Measurements from ENCODE around the gene SMIM8.

Gene SMIM8

DNA sequence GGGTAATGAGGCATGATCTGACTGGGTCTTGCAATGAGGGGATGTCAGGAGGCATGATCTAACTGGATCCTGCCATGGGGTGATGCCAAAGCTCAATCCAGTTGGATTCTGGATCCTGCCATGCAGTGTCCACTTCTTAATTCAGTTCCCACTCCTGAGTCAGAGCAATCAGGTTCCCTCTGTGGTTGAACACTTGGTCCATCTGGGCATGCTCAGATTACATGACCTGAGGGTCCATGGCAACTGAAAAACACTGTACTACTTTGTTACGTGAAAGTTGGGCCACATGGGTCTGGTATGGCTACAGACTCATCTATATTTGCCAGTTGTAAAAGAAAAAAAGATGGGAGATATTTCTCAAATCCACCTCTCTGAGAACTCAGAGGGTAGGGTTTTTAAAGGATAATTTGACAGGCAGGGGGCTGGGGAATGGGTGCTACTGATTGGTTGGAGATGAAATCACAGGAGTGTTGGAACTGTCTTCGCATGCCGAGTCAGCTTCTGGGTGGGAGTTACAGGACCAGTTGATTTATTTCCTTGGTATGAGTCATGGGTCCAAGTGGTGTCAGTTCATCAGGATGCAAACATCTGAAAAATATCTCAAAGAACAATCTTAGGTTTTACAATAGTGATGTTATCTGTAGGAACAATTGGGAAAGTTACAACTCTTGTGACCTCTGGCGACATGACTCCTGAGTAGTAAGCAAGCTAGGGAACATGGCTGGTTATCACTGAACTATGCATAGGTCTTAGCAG, 43.9 kb downstream of the SMIM8 start:
- no peaks in the 10 kb centered on the region for H3K36me3 ChIP-seq (ENCODE audit: control insufficient read depth in 1 of 2, insufficient read depth in 2 of 2, low read length in 2 of 2)
- peaks cover 11% of the 10 kb centered on the region for H3K9me3 ChIP-seq (ENCODE audit: insufficient read depth, low read depth, low read length)
- H3K4me2 ChIP-seq (ENCODE audit: low read length) = no peak overlapping the region
- no peak overlapping the region for H3K4me3 ChIP-seq (ENCODE audit: low read depth, low read length)
- H2AFZ ChIP-seq (ENCODE audit: insufficient read depth, low read length, poor library complexity) = no peak overlapping the region
- no peak overlapping the region for H4K12ac ChIP-seq (ENCODE audit: low read depth, low read length)
- no peak overlapping the region for H3K23ac ChIP-seq (ENCODE audit: low read length)
- peak; percentile 49 to 92 for DNase-seq
- H3K79me2 ChIP-seq (ENCODE audit: control insufficient read depth, insufficient read depth, low read length, poor library complexity) = no peaks in the 10 kb centered on the region
- H3K14ac ChIP-seq (ENCODE audit: low read length) = no peak overlapping the region
- no peak overlapping the region for H3K4ac ChIP-seq (ENCODE audit: low read depth, low read length)
- no CpG with 5 or more reads among the region's 4 CpGs for WGBS (ENCODE audit: extremely low coverage, insufficient coverage, insufficient read length)
- no peak overlapping the region for H3K9ac ChIP-seq (ENCODE audit: low read length)
- no peak overlapping the region for H2BK5ac ChIP-seq (ENCODE audit: low read depth, low read length, poor library complexity)
- no peak overlapping the region for H2AK5ac ChIP-seq (ENCODE audit: low read length)
- H4K91ac ChIP-seq (ENCODE audit: low read depth, low read length) = no peak overlapping the region
- H3K27ac ChIP-seq (ENCODE audit: low read depth, low read length) = no peak overlapping the region
- H3K18ac ChIP-seq (ENCODE audit: low read length) = no peak overlapping the region
- H2BK120ac ChIP-seq (ENCODE audit: insufficient read depth, low read length, poor library complexity) = no peak overlapping the region
- no peak overlapping the region for H4K8ac ChIP-seq (ENCODE audit: low read depth, low read length)
- no peak overlapping the region for H2BK12ac ChIP-seq (ENCODE audit: low read length)
- H3K4me1 ChIP-seq (ENCODE audit: control insufficient read depth in 1 of 2, insufficient read depth in 2 of 2, low read length in 2 of 2) = no peaks in the 10 kb centered on the region
- H3K27me3 ChIP-seq (ENCODE audit: insufficient read depth, low read length) = no peaks in the 10 kb centered on the region
- no peaks in the 10 kb centered on the region for H3K79me1 ChIP-seq (ENCODE audit: low read length)

DNA sequence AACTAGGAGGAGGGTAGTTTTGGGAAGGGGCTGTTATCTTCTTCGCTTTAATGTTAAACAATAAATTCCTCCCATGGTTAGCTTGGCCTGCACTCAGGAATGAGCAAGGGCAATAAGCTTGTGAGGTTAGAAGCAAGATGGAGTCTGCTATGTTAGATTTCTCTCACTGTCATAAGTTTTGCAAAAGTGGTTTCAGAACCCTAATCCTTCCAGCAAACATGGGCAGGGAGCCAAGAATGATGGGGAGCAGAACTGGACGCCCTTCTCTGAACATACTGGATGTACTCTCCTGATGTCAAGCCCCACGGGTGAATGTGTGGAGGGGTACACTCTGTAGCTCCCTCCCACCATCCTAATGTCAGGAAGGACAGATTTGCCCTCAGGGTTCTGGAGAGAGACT, 44.5 kb downstream of the SMIM8 start:
- Histone ChIP-seq H3K27ac (ENCODE audit: low read depth, low read length) (no peak overlapping the region), H4K8ac (ENCODE audit: low read depth, low read length) (no peak overlapping the region), H2AK5ac (ENCODE audit: low read length) (no peak overlapping the region), H2BK12ac (ENCODE audit: low read length) (no peak overlapping the region), H3K4me3 (ENCODE audit: low read depth, low read length) (no peak overlapping the region), H4K91ac (ENCODE audit: low read depth, low read length) (no peak overlapping the region), H3K4ac (ENCODE audit: low read depth, low read length) (no peak overlapping the region), H2AFZ (ENCODE audit: insufficient read depth, low read length, poor library complexity) (no peak overlapping the region), H3K79me2 (ENCODE audit: control insufficient read depth, insufficient read depth, low read length, poor library complexity) (no peaks in the 10 kb centered on the region), H2BK120ac (ENCODE audit: insufficient read depth, low read length, poor library complexity) (no peak overlapping the region), H3K27me3 (ENCODE audit: insufficient read depth, low read length) (no peaks in the 10 kb centered on the region), H3K9me3 (ENCODE audit: insufficient read depth, low read depth, low read length) (peaks cover 11% of the 10 kb centered on the region), H3K4me1 (ENCODE audit: control insufficient read depth in 1 of 2, insufficient read depth in 2 of 2, low read length in 2 of 2) (no peaks in the 10 kb centered on the region), H3K23ac (ENCODE audit: low read length) (no peak overlapping the region), H3K36me3 (ENCODE audit: control insufficient read depth in 1 of 2, insufficient read depth in 2 of 2, low read length in 2 of 2) (no peaks in the 10 kb centered on the region), H3K18ac (ENCODE audit: low read length) (no peak overlapping the region), H4K12ac (ENCODE audit: low read depth, low read length) (no peak overlapping the region), H3K9ac (ENCODE audit: low read length) (no peak overlapping the region), H3K79me1 (ENCODE audit: low read length) (no peaks in the 10 kb centered on the region), H3K14ac (ENCODE audit: low read length) (no peak overlapping the region), H3K4me2 (ENCODE audit: low read length) (no peak overlapping the region), H2BK5ac (ENCODE audit: low read depth, low read length, poor library complexity) (no peak overlapping the region)
- WGBS (ENCODE audit: extremely low coverage, insufficient coverage, insufficient read length) = no CpG with 5 or more reads among the region's 3 CpGs
- DNase-seq = no peak

DNA sequence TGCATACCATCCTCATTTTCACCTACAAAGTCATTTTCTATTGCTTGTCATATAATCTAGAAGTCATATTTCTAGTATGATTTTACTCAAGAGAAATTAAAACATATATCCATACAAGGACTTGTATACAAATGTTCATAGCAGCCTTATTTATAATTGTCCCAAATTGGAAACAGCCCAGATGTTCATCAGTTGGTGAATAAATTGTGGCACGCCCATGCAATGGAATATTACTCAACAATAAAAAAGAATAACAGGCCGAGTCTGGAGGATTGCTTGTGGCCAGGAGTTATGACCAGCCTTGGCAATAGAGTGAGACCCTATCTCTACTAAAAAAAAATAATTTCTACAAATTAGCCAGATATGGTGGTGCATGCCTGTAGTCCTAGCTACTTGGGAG, 51.0 kb downstream of the SMIM8 start:
- WGBS (ENCODE audit: extremely low coverage, insufficient coverage, insufficient read length) = no CpG with 5 or more reads among the region's 2 CpGs

GRCh38 chr6:87375315-87375714, 52.9 kb downstream of the SMIM8 start:
- H3K4me2 ChIP-seq (ENCODE audit: low read length) = no peak overlapping the region

More for the DNA sequence above, 51.0 kb downstream of the SMIM8 start:
- H3K18ac ChIP-seq (ENCODE audit: low read length) = no peak overlapping the region
- no peak overlapping the region for H3K4ac ChIP-seq (ENCODE audit: low read depth, low read length)
- no peak overlapping the region for H2AK5ac ChIP-seq (ENCODE audit: low read length)
- H3K79me1 ChIP-seq (ENCODE audit: low read length) = no peaks in the 10 kb centered on the region
- no peak overlapping the region for H2BK120ac ChIP-seq (ENCODE audit: insufficient read depth, low read length, poor library complexity)
- no peak for DNase-seq
- H3K36me3 ChIP-seq (ENCODE audit: control insufficient read depth in 1 of 2, insufficient read depth in 2 of 2, low read length in 2 of 2) = no peaks in the 10 kb centered on the region
- no peak overlapping the region for H3K27ac ChIP-seq (ENCODE audit: low read depth, low read length)
- no peak overlapping the region for H2BK5ac ChIP-seq (ENCODE audit: low read depth, low read length, poor library complexity)
- no peaks in the 10 kb centered on the region for H3K27me3 ChIP-seq (ENCODE audit: insufficient read depth, low read length)
- no peak overlapping the region for H2BK12ac ChIP-seq (ENCODE audit: low read length)
- H3K4me1 ChIP-seq (ENCODE audit: control insufficient read depth in 1 of 2, insufficient read depth in 2 of 2, low read length in 2 of 2) = no peaks in the 10 kb centered on the region
- no peaks in the 10 kb centered on the region for H3K79me2 ChIP-seq (ENCODE audit: control insufficient read depth, insufficient read depth, low read length, poor library complexity)
- H3K9me3 ChIP-seq (ENCODE audit: insufficient read depth, low read depth, low read length) = peaks cover 5% of the 10 kb centered on the region
- H3K23ac ChIP-seq (ENCODE audit: low read length) = no peak overlapping the region
- H4K12ac ChIP-seq (ENCODE audit: low read depth, low read length) = no peak overlapping the region
- H4K8ac ChIP-seq (ENCODE audit: low read depth, low read length) = no peak overlapping the region
- H3K9ac ChIP-seq (ENCODE audit: low read length) = no peak overlapping the region
- H4K91ac ChIP-seq (ENCODE audit: low read depth, low read length) = no peak overlapping the region
- H3K4me2 ChIP-seq (ENCODE audit: low read length) = no peak overlapping the region
- no peak overlapping the region for H2AFZ ChIP-seq (ENCODE audit: insufficient read depth, low read length, poor library complexity)
- H3K14ac ChIP-seq (ENCODE audit: low read length) = no peak overlapping the region
- H3K4me3 ChIP-seq (ENCODE audit: low read depth, low read length) = no peak overlapping the region

More at GRCh38 chr6:87375315-87375714, 52.9 kb downstream of the SMIM8 start:
- Histone ChIP-seq H3K79me1 (ENCODE audit: low read length) (no peaks in the 10 kb centered on the region), H4K8ac (ENCODE audit: low read depth, low read length) (no peak overlapping the region), H3K36me3 (ENCODE audit: control insufficient read depth in 1 of 2, insufficient read depth in 2 of 2, low read length in 2 of 2) (no peaks in the 10 kb centered on the region), H2BK12ac (ENCODE audit: low read length) (no peak overlapping the region), H2AK5ac (ENCODE audit: low read length) (no peak overlapping the region), H3K23ac (ENCODE audit: low read length) (no peak overlapping the region), H3K27ac (ENCODE audit: low read depth, low read length) (no peak overlapping the region), H3K79me2 (ENCODE audit: control insufficient read depth, insufficient read depth, low read length, poor library complexity) (no peaks in the 10 kb centered on the region), H2BK5ac (ENCODE audit: low read depth, low read length, poor library complexity) (no peak overlapping the region), H3K4me3 (ENCODE audit: low read depth, low read length) (no peak overlapping the region), H3K27me3 (ENCODE audit: insufficient read depth, low read length) (no peaks in the 10 kb centered on the region), H3K4me1 (ENCODE audit: control insufficient read depth in 1 of 2, insufficient read depth in 2 of 2, low read length in 2 of 2) (no peaks in the 10 kb centered on the region), H3K9ac (ENCODE audit: low read length) (no peak overlapping the region), H2BK120ac (ENCODE audit: insufficient read depth, low read length, poor library complexity) (no peak overlapping the region), H3K4ac (ENCODE audit: low read depth, low read length) (no peak overlapping the region), H3K18ac (ENCODE audit: low read length) (no peak overlapping the region), H3K9me3 (ENCODE audit: insufficient read depth, low read depth, low read length) (no peaks in the 10 kb centered on the region), H4K12ac (ENCODE audit: low read depth, low read length) (no peak overlapping the region), H3K14ac (ENCODE audit: low read length) (no peak overlapping the region), H2AFZ (ENCODE audit: insufficient read depth, low read length, poor library complexity) (no peak overlapping the region), H4K91ac (ENCODE audit: low read depth, low read length) (no peak overlapping the region)
- WGBS (ENCODE audit: extremely low coverage, insufficient coverage, insufficient read length) = no CpG with 5 or more reads among the region's 2 CpGs
- DNase-seq = no peak
